HG03520 (cell line): ENCODE data around the gene KCTD13.
"Not testable (repeated sequence)": the region's sequence is repeated elsewhere in the genome, so short reads cannot be mapped to it uniquely, and the experiment has no call there.

Experiments used
- ATAC-seq: cut with Tn5 transposase; IDR thresholded peaks from one replicate; pipeline ENCODE4 v1.9.1; 2021; ENCODE audit warnings: mild to moderate bottlenecking, moderate library complexity; ENCODE audit not compliant: unreplicated experiment

KCTD13 gene, protein sequence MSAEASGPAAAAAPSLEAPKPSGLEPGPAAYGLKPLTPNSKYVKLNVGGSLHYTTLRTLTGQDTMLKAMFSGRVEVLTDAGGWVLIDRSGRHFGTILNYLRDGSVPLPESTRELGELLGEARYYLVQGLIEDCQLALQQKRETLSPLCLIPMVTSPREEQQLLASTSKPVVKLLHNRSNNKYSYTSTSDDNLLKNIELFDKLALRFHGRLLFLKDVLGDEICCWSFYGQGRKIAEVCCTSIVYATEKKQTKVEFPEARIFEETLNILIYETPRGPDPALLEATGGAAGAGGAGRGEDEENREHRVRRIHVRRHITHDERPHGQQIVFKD

DNA sequence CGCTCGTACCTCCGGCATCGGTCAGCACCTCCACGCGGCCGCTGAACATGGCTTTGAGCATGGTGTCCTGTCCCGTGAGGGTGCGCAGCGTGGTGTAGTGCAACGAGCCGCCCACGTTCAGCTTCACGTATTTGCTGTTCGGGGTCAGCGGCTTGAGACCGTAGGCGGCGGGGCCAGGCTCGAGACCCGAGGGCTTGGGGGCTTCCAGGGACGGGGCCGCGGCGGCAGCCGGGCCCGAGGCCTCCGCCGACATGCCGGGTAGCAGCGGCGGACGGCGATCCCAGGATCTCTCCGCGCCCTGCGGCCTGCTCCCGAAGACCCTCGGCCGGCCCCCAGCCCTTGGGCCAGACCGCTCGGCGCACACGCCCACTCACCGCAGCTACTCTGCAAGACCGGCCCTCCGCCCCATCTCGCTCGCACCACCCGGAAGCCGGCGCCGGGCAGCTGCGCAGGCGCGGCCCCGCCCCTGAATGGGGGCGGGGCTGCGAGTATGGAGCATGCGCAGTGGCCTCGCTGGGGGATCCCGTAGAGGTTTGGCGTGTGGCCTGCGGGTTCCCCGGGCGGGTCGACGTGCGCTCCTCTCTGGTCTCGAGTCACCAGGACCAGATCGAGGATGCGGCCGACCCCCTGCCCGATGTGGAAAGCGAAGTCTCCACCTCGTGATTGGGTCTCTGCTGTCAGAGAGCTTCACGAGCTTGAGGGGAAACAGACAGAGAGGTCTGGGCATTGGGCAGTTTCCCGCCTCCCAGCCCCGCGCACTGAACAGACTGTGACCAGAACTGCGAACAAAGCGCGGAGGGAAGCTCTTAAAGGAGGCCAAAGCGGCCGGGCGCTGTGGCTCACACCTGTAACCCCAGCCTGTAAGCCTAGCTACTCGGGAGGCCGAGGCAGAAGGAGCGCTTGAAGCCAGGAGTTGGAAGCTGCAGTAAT, at the start of gene KCTD13:
Gene KCTD13, minus strand, starts transcription at position 446 of the 930 bp plus-strand sequence. Its CDS starts 193 bp downstream, at position 253.
- peak; percentile 84 for ATAC-seq

DNA sequence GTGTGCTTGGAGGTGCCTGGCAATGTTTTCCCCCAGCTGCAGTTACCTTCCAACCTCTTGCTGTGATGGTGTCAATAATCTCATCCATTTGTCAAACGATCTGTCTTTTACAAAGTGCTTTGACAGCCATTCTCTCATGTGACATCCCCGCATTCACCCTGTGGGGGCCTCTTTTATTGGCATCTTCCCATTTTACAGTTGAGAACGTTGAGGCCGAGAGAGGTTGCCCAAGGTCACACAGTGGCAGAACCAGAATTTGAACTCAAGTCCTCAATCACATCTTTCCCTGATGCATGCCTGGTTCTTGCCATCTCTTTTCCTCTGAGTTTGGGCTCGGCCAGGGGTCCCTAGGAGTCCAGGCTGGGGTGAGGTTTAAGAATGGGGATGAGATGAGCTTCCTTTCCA, 49.1 kb upstream of the KCTD13 start:
- ATAC-seq: no peak

DNA sequence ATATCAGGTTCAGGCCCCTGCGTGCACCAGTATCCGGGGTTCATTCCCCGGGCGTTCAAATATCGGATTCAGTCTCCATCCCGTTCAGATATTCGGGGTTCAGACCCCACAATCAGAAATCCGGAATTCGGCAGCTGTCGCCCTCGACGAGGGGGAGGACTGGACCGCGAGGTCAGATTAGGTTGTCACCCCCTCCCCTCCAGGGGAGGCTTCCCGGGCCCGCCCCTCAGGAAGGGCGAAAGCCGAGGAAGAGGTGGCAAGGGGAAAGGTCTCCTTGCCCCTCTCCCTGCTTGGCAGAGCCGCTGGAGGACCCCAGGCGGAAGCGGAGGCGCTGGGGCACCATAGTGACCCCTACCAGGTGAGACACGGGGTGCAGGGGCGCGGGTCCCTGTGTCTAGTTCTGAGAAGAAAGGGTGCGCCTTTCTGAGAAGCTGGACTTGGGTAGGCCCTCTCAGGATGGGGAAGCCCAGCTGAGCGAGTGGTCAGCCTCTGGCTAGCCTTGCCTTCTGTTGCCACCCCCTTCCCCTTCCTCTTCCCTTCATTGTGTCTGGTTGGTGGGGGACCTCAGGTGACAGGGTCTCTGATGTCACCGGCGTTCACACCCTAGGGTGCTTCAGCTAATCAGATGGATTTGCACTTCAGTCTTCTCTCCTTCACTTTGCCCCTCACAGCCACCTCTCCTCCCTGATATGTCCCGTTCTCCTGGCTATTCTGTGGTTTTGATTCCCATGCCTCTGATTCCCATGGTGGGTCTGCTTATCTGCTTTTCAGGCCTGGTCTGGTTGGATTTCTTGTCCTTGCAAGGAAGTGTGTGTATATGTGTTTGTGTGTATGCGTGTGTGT, 48.5 kb upstream of the KCTD13 start:
- ATAC-seq: no peak

DNA sequence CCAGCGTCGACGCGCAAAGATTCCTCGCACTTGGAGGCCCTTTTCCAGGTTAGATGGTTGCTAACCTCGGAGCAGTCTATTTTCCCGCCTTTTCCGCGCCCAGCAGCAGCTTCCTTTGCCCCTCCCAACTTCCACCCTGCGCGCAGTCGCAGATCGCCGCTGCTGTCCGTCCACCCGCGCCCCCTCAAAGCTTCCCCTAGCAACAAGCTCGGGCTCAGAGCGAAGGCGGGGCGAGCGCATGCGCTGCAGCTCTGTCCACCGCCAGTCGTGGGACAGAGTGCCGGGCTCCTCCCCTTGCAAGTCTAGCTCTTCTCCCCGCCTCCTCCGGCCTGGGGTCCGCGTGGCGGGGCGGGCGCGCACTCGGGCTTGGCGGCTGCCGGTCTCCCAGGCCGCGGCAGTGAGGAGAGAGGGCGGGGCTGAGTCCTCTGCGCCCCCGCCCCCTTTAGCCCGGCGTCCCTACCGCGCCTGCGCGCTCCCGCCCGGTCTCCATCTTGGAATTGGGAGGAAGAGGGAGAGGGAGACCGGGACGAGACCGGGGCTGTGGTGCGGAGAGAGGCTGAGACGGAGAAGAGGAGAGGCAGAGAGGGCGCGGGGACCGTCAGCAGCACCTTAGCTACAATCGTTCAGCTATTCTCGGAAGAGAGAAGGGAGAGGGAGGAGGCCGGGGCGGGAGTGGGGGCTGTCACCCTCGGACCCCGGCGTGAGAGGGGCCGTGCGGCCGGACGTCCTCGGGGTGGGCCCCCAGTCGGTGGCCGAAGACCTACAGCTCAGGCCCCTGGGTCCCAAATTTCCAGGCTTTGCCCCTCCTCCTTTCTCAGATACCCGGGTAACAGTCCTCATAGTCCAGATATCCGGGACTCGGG, 47.6 kb upstream of the KCTD13 start, which contains the start of gene TAOK2:
Gene TAOK2, plus strand, starts transcription at position 485 of the 863 bp plus-strand sequence. CDS start 3,905 bp downstream, outside the sequence.
- ATAC-seq: peak; percentile 90

DNA sequence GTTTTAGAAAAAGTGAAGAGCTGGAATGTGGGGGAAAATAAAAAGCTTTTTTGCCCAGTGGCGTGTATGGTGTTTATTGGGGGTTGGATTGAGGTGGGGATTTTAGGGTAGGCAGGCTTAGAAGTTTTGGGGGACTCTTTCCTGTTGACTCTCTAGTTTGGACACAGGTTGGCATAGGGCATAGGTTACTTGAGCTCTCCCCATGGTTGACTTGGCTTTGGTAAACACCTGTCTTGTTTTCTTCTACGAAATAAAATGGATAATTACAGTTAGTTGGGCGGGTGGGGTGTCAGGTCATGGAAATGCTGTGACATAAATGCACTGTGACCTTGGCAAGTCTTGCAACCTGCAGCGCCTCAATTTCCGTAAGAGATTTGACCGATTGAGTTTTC, 47.0 kb upstream of the KCTD13 start:
- ATAC-seq: no peak

DNA sequence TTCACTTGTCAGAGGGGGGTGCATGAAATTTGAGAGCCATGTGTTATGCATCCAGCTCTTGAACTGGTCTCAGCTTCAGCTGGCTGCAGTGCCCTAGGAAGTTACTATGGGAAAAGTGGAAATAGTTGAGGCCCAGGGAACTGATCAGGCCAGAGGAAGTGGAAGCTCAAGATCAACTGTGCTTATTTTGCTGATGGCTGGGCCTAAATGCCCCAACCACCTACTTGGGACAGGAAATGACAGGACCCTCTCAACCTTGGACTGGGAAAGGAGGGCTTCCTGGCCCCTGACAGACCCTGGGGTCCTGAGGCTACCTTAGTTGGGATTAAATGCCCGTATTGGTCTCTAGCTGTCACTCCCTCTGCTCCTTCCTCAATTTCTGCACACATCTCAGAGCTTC, 46.5 kb upstream of the KCTD13 start:
- no peak for ATAC-seq

DNA sequence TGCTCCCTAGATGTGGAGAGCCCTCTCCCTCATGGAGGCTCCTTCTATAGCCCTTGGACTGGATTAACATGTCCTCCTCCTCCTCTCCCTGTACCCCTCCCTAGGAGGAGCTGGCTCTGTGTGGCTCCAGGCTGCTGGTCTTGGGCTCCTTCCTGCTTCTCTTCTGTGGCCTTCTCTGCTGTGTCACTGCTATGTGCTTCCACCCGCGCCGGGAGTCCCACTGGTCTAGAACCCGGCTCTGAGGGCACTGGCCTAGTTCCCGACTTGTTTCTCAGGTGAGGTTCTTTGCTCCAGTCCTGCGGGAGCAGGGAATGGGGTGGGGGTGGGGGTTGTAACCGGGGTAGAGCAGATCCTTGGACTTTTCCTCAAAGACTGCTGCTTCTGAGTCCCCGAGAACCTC, 45.3 kb upstream of the KCTD13 start:
- no peak for ATAC-seq

DNA sequence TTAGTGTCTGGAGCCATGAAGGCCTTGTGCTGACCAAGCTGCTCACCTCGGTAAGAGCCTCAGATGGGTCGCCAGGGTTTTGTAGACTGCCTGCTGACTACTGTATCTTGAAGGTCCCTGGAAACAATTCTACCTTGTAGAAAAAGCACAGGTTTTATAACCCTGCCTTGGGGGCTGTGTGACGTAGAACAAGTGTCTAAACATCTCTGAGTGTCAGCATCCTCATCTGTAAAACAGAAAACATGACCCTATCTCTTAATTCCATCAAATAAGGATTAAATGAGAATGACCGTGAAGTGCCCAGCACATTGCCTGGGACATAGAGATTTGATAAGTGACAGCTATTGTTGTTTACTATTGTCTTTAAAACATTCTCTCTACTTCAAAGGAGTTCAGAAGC, 42.2 kb upstream of the KCTD13 start:
- no peak for ATAC-seq

DNA sequence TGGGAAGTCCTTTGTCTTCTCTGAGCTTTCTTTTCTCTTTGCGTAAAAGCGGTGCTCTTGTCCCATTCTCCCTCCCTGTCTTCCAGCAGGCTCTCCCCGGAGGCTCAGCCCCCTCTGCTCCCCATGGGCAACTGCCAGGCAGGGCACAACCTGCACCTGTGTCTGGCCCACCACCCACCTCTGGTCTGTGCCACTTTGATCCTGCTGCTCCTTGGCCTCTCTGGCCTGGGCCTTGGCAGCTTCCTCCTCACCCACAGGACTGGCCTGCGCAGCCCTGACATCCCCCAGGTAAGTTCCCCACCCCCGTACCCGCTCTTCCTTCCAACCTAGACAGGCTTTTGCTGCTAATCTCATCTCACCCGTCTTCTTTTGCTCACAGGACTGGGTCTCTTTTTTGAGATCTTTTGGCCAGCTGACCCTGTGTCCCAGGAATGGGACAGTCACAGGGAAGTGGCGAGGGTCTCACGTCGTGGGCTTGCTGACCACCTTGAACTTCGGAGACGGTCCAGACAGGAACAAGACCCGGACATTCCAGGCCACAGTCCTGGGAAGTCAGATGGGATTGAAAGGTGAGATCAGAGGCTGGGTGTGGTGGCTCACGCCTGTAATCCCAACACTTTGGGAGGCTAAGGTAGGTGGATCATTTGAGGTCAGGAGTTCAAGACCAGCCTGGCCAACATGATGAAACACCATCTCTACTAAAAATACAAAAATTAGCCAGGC, 37.2 kb upstream of the KCTD13 start:
- no peak for ATAC-seq

DNA sequence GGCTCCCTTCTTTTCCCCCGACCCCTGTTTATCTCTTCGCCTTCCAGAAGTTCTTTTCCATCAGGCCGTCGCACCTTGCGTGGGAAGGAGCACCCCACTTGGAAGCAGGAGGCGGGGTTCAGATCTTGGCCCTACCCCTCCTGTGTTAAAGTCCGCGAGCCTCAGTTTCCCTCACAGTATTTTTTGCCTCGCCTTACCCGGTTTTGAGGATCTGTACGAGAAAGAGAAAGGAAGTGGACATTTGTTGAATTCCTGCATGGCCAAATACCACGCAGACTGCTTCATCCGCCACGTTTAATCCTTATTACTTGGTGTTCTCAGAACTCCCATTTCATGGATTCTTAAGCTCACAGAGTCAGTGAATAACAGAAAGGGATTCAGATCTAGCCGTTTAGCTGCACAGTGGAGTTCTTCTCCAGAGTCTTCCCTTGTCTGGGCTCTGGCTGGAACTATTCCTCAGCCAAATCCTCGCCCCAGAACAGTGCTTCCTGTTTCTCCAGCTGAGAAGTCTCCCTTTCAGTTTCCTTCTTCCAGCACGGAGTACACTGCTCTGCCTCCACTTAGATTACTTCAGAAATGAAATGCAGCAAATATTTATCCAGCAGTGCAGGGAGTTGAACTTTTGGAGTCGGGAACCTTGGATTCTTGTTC, 36.4 kb upstream of the KCTD13 start:
- no peak for ATAC-seq

DNA sequence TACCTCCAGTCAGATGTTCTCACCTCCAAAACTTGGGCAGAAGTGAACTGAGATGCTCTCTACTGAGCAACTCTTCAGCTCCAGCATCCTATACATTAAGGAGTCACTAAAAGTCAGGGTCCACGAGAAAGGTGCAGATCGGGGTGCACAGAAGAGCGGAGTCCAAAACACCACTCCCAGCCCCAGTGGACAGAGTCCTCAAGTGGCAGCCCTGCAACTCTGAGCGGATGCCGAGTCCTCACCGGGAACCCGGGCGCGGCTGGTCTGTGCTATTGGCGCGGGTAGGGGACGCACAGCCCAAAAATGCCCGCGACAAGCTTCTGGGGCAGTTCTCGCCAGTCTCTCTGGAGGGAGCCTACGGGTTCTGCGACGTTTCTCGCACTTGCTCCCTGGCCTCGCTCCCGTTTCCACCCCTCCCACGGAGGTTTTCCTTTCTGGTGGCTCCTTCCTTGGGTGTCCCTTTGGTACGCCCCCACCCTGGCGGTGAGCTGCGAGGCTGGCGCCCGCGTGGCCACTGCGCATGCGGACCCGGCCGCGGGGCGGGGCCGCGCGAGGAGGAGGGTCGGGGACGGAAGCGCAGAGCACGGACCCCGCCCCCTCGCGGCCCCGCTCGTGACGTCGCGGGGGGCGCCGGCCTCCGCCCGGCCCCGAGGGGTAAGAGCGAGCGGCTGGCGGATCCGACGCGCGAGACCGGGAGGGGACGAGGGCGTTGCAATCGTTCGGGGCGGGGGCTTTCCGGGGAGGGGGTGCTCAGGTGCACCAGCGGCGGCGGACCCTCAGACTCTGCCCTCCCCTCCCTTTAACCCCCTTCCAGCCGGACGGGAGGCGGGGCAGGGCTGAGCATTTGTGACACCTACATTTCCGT, 35.7 kb upstream of the KCTD13 start, which contains the start of gene TMEM219:
Gene TMEM219, plus strand, starts transcription at position 601 of the 865 bp plus-strand sequence. CDS start 1,065 bp downstream, outside the sequence.
- ATAC-seq: peak; percentile 72

DNA sequence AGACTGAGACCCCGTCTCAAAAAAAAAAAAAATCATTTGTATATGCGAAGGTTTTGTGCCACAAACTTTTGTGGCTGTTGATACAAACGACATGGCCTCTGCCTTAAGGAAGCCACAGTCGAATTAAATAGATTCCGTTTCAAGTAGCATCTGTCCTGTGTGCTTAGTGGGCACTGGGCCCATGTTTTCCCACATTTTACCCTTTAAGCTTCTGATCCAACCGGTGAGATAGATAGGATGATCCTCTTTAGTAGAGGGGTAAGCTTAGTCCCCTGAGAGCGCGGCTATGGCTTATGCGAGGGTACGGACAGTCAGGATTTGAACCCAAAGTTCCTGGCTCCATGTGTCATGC, 35.1 kb upstream of the KCTD13 start:
- no peak for ATAC-seq

DNA sequence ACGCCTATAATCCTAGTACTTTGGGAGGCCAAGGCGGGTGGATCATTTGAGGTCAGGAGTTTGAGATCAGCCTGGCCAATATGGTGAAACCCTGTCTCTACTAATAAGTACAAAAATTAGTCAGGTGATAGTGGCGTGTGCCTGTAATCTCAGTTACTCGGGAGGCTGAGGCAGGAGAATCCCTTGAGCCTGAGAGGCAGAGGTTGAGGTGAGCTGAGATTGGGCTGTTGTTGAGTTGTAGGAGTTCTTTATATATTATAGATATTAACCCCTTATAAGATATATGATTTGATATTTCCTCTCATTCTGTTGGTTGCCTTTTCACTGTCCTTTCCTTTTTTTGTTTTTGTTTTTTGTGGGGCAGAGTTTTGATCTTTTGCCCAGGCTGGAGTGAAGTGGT, 33.8 kb upstream of the KCTD13 start:
- not testable (repeated sequence) for ATAC-seq

DNA sequence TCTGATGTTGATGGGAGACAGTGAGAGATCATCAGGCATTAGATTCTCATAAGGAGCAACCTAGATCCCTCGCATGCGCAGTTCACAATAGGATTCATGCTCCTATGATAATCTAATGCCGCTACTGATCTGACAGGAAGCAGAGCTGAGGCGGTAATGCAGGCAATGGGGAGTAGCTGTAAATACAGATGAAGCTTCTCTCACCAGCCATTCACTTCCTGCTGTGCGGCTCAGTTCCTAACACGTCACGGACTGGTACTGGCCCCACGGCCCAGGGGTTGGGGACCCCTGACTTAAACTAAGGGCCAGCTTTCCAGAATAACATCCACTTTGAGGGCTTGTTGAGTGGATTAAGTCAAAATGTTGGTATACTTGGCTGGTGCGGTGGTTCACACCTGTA, 33.3 kb upstream of the KCTD13 start:
- ATAC-seq: no peak

DNA sequence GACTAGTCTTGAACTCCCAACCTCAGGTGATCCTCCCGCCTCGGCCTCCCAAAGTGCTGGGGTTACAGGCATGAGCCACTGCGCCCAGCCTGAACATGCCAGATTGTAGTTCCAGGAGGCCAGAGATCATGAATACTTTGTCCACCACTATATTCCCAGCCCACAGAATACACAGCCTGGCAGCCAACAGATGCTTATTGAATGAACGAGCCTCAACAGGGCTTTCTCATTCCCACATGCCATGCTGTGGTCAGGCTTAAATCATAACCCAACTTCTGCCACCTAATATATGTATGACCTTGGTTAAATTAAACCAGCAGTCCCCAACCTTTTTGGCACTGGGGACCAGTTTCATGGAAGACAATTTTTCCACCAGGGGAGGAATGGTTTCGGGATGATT, 32.7 kb upstream of the KCTD13 start:
- no peak for ATAC-seq

DNA sequence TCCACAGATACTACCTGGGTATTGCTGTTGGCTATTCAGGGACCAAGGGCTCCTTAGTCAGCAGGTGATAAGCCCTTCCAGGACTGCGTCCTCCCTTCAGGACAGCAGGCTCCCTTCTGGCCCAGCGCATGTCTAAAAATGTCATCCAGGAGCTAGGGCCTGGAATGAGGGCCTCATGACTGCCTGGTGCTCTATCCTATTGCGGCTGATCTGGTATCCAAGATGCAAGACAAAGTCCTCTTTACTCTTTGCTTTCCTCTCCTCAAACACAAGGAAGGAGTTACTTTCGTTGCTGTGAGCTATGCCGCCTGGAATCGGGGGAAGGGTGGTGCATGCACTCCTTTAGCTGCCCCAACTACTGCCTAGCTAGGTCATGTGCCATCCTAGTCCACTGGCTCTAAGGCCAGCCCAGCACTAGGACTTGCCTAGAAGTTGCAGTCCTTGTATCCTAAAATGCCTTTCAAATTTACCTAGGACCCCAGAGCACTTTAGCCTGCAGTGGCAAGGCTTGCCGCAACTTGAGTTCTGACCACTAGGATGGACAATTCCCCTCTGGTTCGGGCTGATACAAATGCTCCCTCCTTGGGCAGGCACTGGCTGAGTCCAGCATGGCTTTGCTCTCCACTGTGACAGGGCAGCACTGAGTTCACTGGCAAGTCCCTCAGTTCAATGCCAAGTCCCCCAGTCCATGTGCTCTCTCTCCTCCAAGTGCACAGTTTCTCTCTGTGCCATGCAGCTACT, 25.8 kb upstream of the KCTD13 start:
- no peak for ATAC-seq

DNA sequence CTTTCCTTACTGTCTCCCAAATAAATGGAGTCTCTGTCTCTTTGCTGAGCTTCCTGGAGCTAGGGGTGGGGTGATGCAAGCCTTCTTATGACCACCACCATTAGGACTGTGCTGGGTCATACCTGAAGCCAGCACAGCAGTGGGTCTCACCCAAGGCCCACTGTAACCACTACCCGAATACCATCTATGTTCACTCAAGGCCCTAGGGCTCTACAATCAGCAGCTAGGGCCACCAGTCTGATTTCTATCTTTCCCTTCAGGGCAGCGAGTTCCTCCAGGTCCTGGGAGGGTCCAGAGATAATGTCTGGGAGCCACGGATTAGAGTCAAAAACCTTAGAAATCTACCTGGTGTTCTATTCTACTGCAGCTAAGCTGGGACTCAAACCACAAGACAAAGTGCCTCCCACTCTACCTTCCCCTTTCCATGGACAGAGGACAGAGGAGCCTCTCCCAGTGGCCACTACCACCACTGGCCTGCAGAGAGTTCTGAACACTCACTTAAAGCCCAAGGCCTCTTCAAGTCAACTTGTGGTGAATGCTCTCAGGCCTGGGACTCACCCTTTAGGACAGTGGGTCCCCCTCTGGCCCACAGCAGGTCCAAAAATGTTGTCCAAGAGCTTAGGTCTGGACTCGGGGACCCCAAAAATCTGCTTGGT, 24.9 kb upstream of the KCTD13 start:
- no peak for ATAC-seq
